HEK293 (cell line): ENCODE results near the gene SCYL1.

Experiments
- BCL11A ChIP-seq: fragments of 450-650 bp; formaldehyde crosslinking; IDR thresholded peaks from 2 replicates; pipeline ENCODE4 v1.5.1; 2016; ENCODE audit warnings: low read depth, missing biosample characterization, missing genetic modification characterization
- BCL11B ChIP-seq: fragments of 450-650 bp; formaldehyde crosslinking; IDR thresholded peaks from 2 replicates; pipeline ENCODE4 v1.5.1; 2016; ENCODE audit warnings: low read depth, missing biosample characterization, missing genetic modification characterization
- FEZF1 ChIP-seq: fragments of 450-650 bp; formaldehyde crosslinking; IDR thresholded peaks from 2 replicates; pipeline ENCODE4 v1.5.1; 2016; ENCODE audit warnings: missing biosample characterization, missing genetic modification characterization
- OVOL3 ChIP-seq: fragments of 450-650 bp; formaldehyde crosslinking; IDR thresholded peaks from 2 replicates; pipeline ENCODE4 v1.5.1; 2016; ENCODE audit warnings: missing biosample characterization, missing genetic modification characterization
- PATZ1 ChIP-seq: fragments of 450-650 bp; formaldehyde crosslinking; IDR thresholded peaks from 2 replicates; pipeline ENCODE4 v1.5.1; 2016; ENCODE audit warnings: missing biosample characterization, missing genetic modification characterization
- SCRT1 ChIP-seq: fragments of 450-650 bp; formaldehyde crosslinking; IDR thresholded peaks from 2 replicates; pipeline ENCODE4 v1.5.1; 2016; ENCODE audit warnings: missing biosample characterization, missing genetic modification characterization, borderline replicate concordance
- SP2 ChIP-seq: fragments of 450-650 bp; formaldehyde crosslinking; IDR thresholded peaks from 2 replicates; pipeline ENCODE4 v1.5.1; 2016; ENCODE audit warnings: missing biosample characterization, missing genetic modification characterization
- SP3 ChIP-seq: fragments of 450-650 bp; formaldehyde crosslinking; IDR thresholded peaks from 2 replicates; pipeline ENCODE4 v1.5.1; 2016; ENCODE audit warnings: missing biosample characterization, missing genetic modification characterization
- ZBTB10 ChIP-seq: fragments of 450-650 bp; formaldehyde crosslinking; IDR thresholded peaks from 2 replicates; pipeline ENCODE4 v1.5.1; 2016; ENCODE audit warnings: missing biosample characterization, missing genetic modification characterization
- ZBTB11 ChIP-seq: fragments of 450-650 bp; formaldehyde crosslinking; conservative IDR thresholded peaks from 2 replicates; pipeline ENCODE4 v1.5.1; 2016; ENCODE audit warnings: low read depth, missing biosample characterization, missing genetic modification characterization
- ZBTB21 ChIP-seq: fragments of 450-650 bp; formaldehyde crosslinking; IDR thresholded peaks from 2 replicates; pipeline ENCODE4 v1.5.1; 2017; ENCODE audit warnings: missing biosample characterization, missing genetic modification characterization
- ZBTB48 ChIP-seq: fragments of 450-650 bp; formaldehyde crosslinking; IDR thresholded peaks from 2 replicates; pipeline ENCODE4 v1.5.1; 2016; ENCODE audit warnings: missing biosample characterization, missing genetic modification characterization
- ZNF121 ChIP-seq: fragments of 450-650 bp; formaldehyde crosslinking; IDR thresholded peaks from 2 replicates; pipeline ENCODE4 v1.5.1; 2016; ENCODE audit warnings: missing biosample characterization, missing genetic modification characterization
- ZNF132 ChIP-seq: fragments of 450-650 bp; formaldehyde crosslinking; IDR thresholded peaks from 2 replicates; pipeline ENCODE4 v1.5.1; 2017; ENCODE audit warnings: missing biosample characterization, missing genetic modification characterization, borderline replicate concordance
- ZNF133 ChIP-seq: fragments of 450-650 bp; formaldehyde crosslinking; IDR thresholded peaks from 2 replicates; pipeline ENCODE4 v1.5.1; 2016; ENCODE audit warnings: missing biosample characterization, missing genetic modification characterization
- ZNF155 ChIP-seq: fragments of 450-650 bp; formaldehyde crosslinking; IDR thresholded peaks from 2 replicates; pipeline ENCODE4 v1.5.1; 2016; ENCODE audit warnings: missing biosample characterization, missing genetic modification characterization
- ZNF169 ChIP-seq: fragments of 450-650 bp; formaldehyde crosslinking; IDR thresholded peaks from 2 replicates; pipeline ENCODE4 v1.5.1; 2016; ENCODE audit warnings: missing biosample characterization, missing genetic modification characterization
- ZNF239 ChIP-seq: fragments of 450-650 bp; formaldehyde crosslinking; IDR thresholded peaks from 2 replicates; pipeline ENCODE4 v1.5.1; 2016; ENCODE audit warnings: missing biosample characterization, missing genetic modification characterization
- ZNF24 ChIP-seq: fragments of 450-650 bp; formaldehyde crosslinking; IDR thresholded peaks from 2 replicates; pipeline ENCODE4 v1.5.1; 2016; ENCODE audit warnings: missing biosample characterization, missing genetic modification characterization
- ZNF274 ChIP-seq, 2 experiments: fragments of 200-500 bp in 1 of 2; fragments of 450-650 bp in 1 of 2; sonication (Bioruptor generic) in 1 of 2; formaldehyde crosslinking in 1 of 2; IDR thresholded peaks; 2 replicates each; pipeline versions ENCODE4 v1.5.1 to v1.6.1; 2014 to 2016; ENCODE audit warnings: borderline replicate concordance in 1 of 2, inconsistent platforms in 1 of 2, low read length in 1 of 2, missing biosample characterization in 1 of 2, missing genetic modification characterization in 1 of 2
- ZNF335 ChIP-seq: fragments of 450-650 bp; formaldehyde crosslinking; conservative IDR thresholded peaks from 2 replicates; pipeline ENCODE4 v1.5.1; 2016; ENCODE audit warnings: missing biosample characterization, missing genetic modification characterization
- ZNF398 ChIP-seq: fragments of 450-650 bp; formaldehyde crosslinking; IDR thresholded peaks from 2 replicates; pipeline ENCODE4 v1.5.1; 2017; ENCODE audit warnings: missing biosample characterization, missing genetic modification characterization
- ZNF561 ChIP-seq: fragments of 450-650 bp; IDR thresholded peaks from 2 replicates; pipeline ENCODE4 v1.5.1; 2018; ENCODE audit warnings: missing biosample characterization, missing genetic modification characterization, borderline replicate concordance
- ZNF600 ChIP-seq: fragments of 450-650 bp; formaldehyde crosslinking; IDR thresholded peaks from 2 replicates; pipeline ENCODE4 v1.5.1; 2016; ENCODE audit warnings: missing biosample characterization, missing genetic modification characterization
- ZNF658 ChIP-seq: fragments of 450-650 bp; formaldehyde crosslinking; IDR thresholded peaks from 2 replicates; pipeline ENCODE4; 2016; ENCODE audit warnings: missing biosample characterization, missing genetic modification characterization
- ZNF677 ChIP-seq: fragments of 450-650 bp; IDR thresholded peaks from 2 replicates; pipeline ENCODE4 v1.5.0; 2018; ENCODE audit warnings: missing biosample characterization, mild to moderate bottlenecking, missing genetic modification characterization, moderate library complexity
- ZNF791 ChIP-seq: fragments of 450-650 bp; formaldehyde crosslinking; IDR thresholded peaks from 2 replicates; pipeline ENCODE4 v1.5.1; 2016; ENCODE audit warnings: missing biosample characterization, missing genetic modification characterization
- ZSCAN30 ChIP-seq: fragments of 450-650 bp; IDR thresholded peaks from 2 replicates; pipeline ENCODE4 v1.5.1; 2018; ENCODE audit warnings: missing biosample characterization, mild to moderate bottlenecking, missing genetic modification characterization, moderate library complexity
- TF ChIP-seq, protein P1 (sequence below): fragments of 450-650 bp; formaldehyde crosslinking; optimal IDR thresholded peaks from 2 replicates; pipeline ENCODE3; 2016; ENCODE audit warnings: missing biosample characterization, mild to moderate bottlenecking, missing genetic modification characterization

Gene SCYL1

DNA sequence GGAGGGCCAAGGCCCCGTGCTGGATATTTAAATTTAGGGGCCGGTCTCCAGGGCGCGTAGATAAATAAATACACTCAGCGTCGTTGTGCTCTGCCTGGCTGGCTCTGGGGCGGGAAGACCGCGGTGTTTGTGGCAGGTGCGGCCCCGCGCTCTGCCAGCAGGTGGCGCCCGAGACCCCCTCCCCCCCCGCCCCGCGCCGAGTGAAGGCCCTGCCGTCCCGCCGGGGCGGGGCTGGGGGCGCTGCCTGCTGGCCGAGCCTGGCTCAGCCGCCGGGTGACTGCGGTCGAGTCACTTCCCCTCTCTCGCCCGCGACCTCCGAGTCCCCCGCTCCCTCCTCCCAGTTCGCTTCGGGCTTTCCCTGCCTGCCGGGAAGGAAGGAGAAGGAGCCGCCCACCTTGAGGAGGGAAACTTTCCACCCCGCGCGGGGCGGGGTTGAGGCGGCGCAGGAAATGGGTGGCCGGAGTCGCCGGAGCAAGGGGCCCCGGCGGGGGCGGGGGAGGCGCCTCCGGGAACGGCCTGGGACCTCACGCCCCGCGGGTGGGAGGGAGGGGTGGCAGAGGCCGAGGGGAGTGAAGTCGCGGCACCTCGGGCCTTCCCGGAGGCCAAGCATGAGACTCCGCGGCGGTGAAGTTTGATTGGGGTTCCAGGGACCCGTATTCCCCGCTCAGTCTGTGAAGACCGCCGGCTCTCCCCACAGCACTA lies 49.4 kb downstream of the SCYL1 start (continued):
- TF ChIP-seq SP3 (tag by site-specific recombination), result peak; percentile 74
- TF ChIP-seq ZBTB11 (tag by site-specific recombination), result no peak
- TF ChIP-seq SCRT1, result no peak
- TF ChIP-seq ZNF133 (tag by site-specific recombination), result no peak
- TF ChIP-seq ZBTB10 (tag by site-specific recombination), result 0 out of 2 replicates have a peak, but pooled peaks have one; percentile 25
- no peak for TF ChIP-seq ZNF24 (tag by site-specific recombination)
- TF ChIP-seq ZNF398, result peak; percentile 57
- no peak for TF ChIP-seq FEZF1 (tag by site-specific recombination)
- TF ChIP-seq, protein P1, sequence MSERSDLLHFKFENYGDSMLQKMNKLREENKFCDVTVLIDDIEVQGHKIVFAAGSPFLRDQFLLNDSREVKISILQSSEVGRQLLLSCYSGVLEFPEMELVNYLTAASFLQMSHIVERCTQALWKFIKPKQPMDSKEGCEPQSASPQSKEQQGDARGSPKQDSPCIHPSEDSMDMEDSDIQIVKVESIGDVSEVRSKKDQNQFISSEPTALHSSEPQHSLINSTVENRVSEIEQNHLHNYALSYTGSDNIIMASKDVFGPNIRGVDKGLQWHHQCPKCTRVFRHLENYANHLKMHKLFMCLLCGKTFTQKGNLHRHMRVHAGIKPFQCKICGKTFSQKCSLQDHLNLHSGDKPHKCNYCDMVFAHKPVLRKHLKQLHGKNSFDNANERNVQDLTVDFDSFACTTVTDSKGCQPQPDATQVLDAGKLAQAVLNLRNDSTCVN (tag by site-specific recombination), result peak; percentile 37
- TF ChIP-seq ZNF239 (tag by site-specific recombination), result no peak
- TF ChIP-seq SP2 (tag by site-specific recombination), result peak; percentile 85
- no peak for TF ChIP-seq BCL11B (tag by site-specific recombination)
- no peak for TF ChIP-seq ZNF155
- TF ChIP-seq ZNF791 (tag by site-specific recombination), result no peak
- peak; percentile 69 for TF ChIP-seq ZNF335 (tag by site-specific recombination)
- 0 out of 2 replicates have a peak, but pooled peaks have one; percentile 19 for TF ChIP-seq ZSCAN30 (tag by site-specific recombination)
- TF ChIP-seq ZNF132 (tag by site-specific recombination), result no peak
- no peak for TF ChIP-seq ZNF121 (tag by site-specific recombination)
- TF ChIP-seq ZNF274 (IDR thresholded peaks at IDR 0.05; ENCODE audit: low read length), result no peak
- TF ChIP-seq ZNF274 (tag by site-specific recombination; IDR thresholded peaks at IDR 0.05; ENCODE audit: borderline replicate concordance), result no peak
- TF ChIP-seq OVOL3 (tag by site-specific recombination), result no peak
- peak; percentile 31; the same call in 1 of the 2 replicates for TF ChIP-seq ZNF561 (tag by site-specific recombination)
- no peak for TF ChIP-seq ZNF169 (tag by site-specific recombination)
- TF ChIP-seq ZNF677, result no peak
- TF ChIP-seq ZNF600, result no peak
- TF ChIP-seq ZBTB21 (tag by site-specific recombination), result no peak
- TF ChIP-seq PATZ1, result peak; percentile 65
- no peak for TF ChIP-seq ZNF658
- TF ChIP-seq BCL11A (tag by site-specific recombination), result no peak
- peak; percentile 49; the same call in 1 of the 2 replicates for TF ChIP-seq ZBTB48
